Peyer's patch (tissue), 4 donors: Measurements from ENCODE around the gene ACTN4.

ENCODE experiments used
- POLR2A ChIP-seq, 2 donors: fragments of 450-650 bp; IDR thresholded peaks; one replicate each; pipeline ENCODE4 v1.5.1; 2017; ENCODE audit warnings: antibody characterized with exemption in 2 of 2, mild to moderate bottlenecking in 2 of 2, moderate library complexity in 2 of 2
- TF ChIP-seq, protein P1 (sequence below), 6 experiments: fragments of 450-650 bp in 4 of 6; fragments of 200-600 bp in 2 of 6; sonication (generic) in 1 of 6; IDR thresholded peaks; one replicate each; pipeline ENCODE4 v1.5.1; 2017 to 2019; ENCODE audit warnings: antibody characterized with exemption in 6 of 6, mild to moderate bottlenecking in 3 of 6, moderate library complexity in 1 of 6

DNA sequence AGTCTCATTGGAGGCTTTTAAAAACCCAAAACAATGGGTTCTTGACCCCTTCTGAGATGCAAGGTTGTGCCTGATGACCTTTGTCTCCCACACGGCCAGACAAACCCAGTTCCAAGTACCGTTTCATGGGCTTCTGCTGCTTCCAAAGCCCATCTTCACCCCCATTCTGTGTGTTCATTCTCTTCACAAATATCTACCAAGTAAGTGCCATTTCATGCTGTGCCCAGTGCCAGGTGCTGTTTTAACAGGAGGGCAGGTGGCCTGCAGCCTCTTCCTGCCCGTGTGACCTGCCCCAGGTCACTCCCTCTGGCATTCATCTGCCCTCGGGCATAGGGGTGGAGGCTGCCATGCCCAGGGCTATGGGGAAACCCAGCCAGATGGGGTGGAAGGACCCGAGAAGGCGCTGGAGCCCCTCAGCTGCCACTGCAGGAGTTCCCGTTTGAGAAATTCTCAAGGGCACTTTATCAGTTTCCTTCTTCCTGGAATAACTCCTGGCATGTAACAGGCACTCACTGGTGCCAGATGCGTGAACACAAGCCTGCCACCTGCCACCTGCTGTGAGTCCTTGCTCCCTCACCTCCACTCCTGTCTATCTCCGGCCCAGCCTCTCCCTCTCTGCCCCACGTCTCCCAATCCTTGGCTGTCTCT lies 84.3 kb downstream of the ACTN4 start:
- TF ChIP-seq, protein P1, sequence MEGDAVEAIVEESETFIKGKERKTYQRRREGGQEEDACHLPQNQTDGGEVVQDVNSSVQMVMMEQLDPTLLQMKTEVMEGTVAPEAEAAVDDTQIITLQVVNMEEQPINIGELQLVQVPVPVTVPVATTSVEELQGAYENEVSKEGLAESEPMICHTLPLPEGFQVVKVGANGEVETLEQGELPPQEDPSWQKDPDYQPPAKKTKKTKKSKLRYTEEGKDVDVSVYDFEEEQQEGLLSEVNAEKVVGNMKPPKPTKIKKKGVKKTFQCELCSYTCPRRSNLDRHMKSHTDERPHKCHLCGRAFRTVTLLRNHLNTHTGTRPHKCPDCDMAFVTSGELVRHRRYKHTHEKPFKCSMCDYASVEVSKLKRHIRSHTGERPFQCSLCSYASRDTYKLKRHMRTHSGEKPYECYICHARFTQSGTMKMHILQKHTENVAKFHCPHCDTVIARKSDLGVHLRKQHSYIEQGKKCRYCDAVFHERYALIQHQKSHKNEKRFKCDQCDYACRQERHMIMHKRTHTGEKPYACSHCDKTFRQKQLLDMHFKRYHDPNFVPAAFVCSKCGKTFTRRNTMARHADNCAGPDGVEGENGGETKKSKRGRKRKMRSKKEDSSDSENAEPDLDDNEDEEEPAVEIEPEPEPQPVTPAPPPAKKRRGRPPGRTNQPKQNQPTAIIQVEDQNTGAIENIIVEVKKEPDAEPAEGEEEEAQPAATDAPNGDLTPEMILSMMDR (IDR thresholded peaks at IDR 0.05): peak in 1 of 6 experiments; percentile 8
- no peak for TF ChIP-seq POLR2A (IDR thresholded peaks at IDR 0.05)
